MCF 10A (cell line): ENCODE data around the gene RXYLT1. TPM values are rescaled to one million over a fixed set of nuclear protein-coding genes. Genes with fewer than 3 reads are reported as not detected.
A peak's percentile ranks its signal among the peaks of the same experiment; 100 is the strongest.

Experiments
- BruUV-seq: library from RNA; stranded (reverse); fragments of 400-500 nt; replicated peaks from 2 replicates; lab custom pipeline; 2021; lab: Mats Ljungman, UMichigan
- CTCF ChIA-PET: fragments of 300-600 bp; sonication (Branson Sonifier 250); formaldehyde crosslinking; extraction: SDS; loops from one replicate; lab custom pipeline; 2021; ENCODE audit warnings: antibody characterized with exemption, inconsistent platforms; lab: Yijun Ruan, JAX
- POLR2A ChIA-PET: fragments of 300-600, 350-650 bp; sonication (Branson Sonifier 250); formaldehyde crosslinking; extraction: SDS; loops from one replicate; lab custom pipeline; 2020; ENCODE audit warnings: antibody characterized with exemption, inconsistent platforms; lab: Yijun Ruan, JAX
- DNase-seq: peaks from one replicate; pipeline ENCODE4 v3.0.0-alpha.2; 2018; ENCODE audit not compliant: unreplicated experiment
- H3K27ac Mint-ChIP-seq: one replicate; pipeline ENCODE4 v1.8.0; 2022; ENCODE audit warnings: mild to moderate bottlenecking, low read depth, mixed read lengths; ENCODE audit not compliant: unreplicated experiment
- H3K27me3 Mint-ChIP-seq: one replicate; pipeline ENCODE4 v1.8.0; 2022; ENCODE audit warnings: mixed read lengths; ENCODE audit not compliant: insufficient read depth, unreplicated experiment
- H3K36me3 Mint-ChIP-seq: one replicate; pipeline ENCODE4 v1.8.0; 2022; ENCODE audit warnings: mild to moderate bottlenecking, moderate library complexity, mixed read lengths; ENCODE audit not compliant: insufficient read depth, unreplicated experiment
- H3K4me1 Mint-ChIP-seq: one replicate; pipeline ENCODE4 v1.8.0; 2022; ENCODE audit warnings: mixed read lengths; ENCODE audit not compliant: insufficient read depth, unreplicated experiment
- H3K4me3 Mint-ChIP-seq: one replicate; pipeline ENCODE4 v1.8.0; 2022; ENCODE audit warnings: mild to moderate bottlenecking, moderate library complexity, mixed read lengths; ENCODE audit not compliant: unreplicated experiment
- H3K9me3 Mint-ChIP-seq: one replicate; pipeline ENCODE4 v1.8.0; 2022; ENCODE audit warnings: mixed read lengths; ENCODE audit not compliant: unreplicated experiment
- CTCF ChIP-seq: fragments of 200-600 bp; IDR thresholded peaks from one replicate; pipeline ENCODE4 v1.8.0; 2022; ENCODE audit warnings: antibody characterized with exemption, mild to moderate bottlenecking; ENCODE audit not compliant: unreplicated experiment
- intact Hi-C: fragments of 100-400 bp; cut with micrococcal nuclease; formaldehyde crosslinking; loops from 2 replicates; pipeline ENCODE4 v1.14.1; 2022
- total RNA-seq: library from RNA; stranded (reverse); gene quantifications from 2 replicates; pipeline ENCODE4 v1.2.3, GENCODE V29; 2022

Gene RXYLT1
- total RNA-seq, 1 experiment from 2014 or later = 26.7 TPM

- Mint-ChIP-seq H3K9me3 (peaks cover 7% of the 10 kb centered on the region), H3K27ac (no peak overlapping the region), H3K4me1 (peaks cover 8% of the 10 kb centered on the region), H3K36me3 (peaks cover 6% of the 10 kb centered on the region), H3K27me3 (no peaks in the 10 kb centered on the region), H3K4me3 (no peak overlapping the region)
- no peak for TF ChIP-seq CTCF
- CTCF ChIA-PET = interaction anchor here (0.6 to 3.4 kb wide), 8 partner anchors 13 to 579 kb away, joined by 3 to 25 read pairs (median 4); partner anchors contain the start of gene SRGAP1
- no peak for DNase-seq
- intact Hi-C loops = no loop called here
- no TSS peak for BruUV-seq
- POLR2A ChIA-PET = no interaction called here
These were observed 43.3 kb downstream of the RXYLT1 start for GRCh38 chr12:63823040-63823439.

- ChIA-PET CTCF (interaction anchor here (0.6 to 3.4 kb wide), 28 partner anchors 10 to 872 kb away, joined by 3 to 44 read pairs (median 3); partner anchors contain the start of genes C12orf56 and SRGAP1), POLR2A (interaction anchor here (0.7 kb wide), 1 partner anchor 18 kb away, joined by 3 read pairs; the partner anchor contains the start of gene SRGAP1)
- no peak overlapping the region for H3K4me3 Mint-ChIP-seq
These were observed 46.4 kb downstream of the RXYLT1 start for GRCh38 chr12:63826006-63826585.

GRCh38 chr12:63828867-63829266, 49.2 kb downstream of the RXYLT1 start:
- no peak overlapping the region for H3K4me3 Mint-ChIP-seq
- POLR2A ChIA-PET = interaction anchor here (0.7 kb wide), 1 partner anchor 353 kb away, joined by 3 read pairs; no protein-coding TSS in a partner anchor
- H3K4me1 Mint-ChIP-seq = no peaks in the 10 kb centered on the region
- intact Hi-C loops = no loop called here
- H3K27ac Mint-ChIP-seq = no peak overlapping the region
- no peaks in the 10 kb centered on the region for H3K27me3 Mint-ChIP-seq
- no TSS peak for BruUV-seq
- no peak for DNase-seq
- no peak for TF ChIP-seq CTCF
- no peaks in the 10 kb centered on the region for H3K36me3 Mint-ChIP-seq
- no peaks in the 10 kb centered on the region for H3K9me3 Mint-ChIP-seq
- CTCF ChIA-PET = interaction anchor here (3.4 kb wide), 1 partner anchor 428 kb away, joined by 44 read pairs; no protein-coding TSS in a partner anchor

More at GRCh38 chr12:63826006-63826585, 46.4 kb downstream of the RXYLT1 start:
- no peaks in the 10 kb centered on the region for H3K9me3 Mint-ChIP-seq
- BruUV-seq = no TSS peak
- H3K27ac Mint-ChIP-seq = no peak overlapping the region
- no peaks in the 10 kb centered on the region for H3K36me3 Mint-ChIP-seq
- peak; percentile 76 for DNase-seq
- peaks cover 8% of the 10 kb centered on the region for H3K4me1 Mint-ChIP-seq
- H3K27me3 Mint-ChIP-seq = no peaks in the 10 kb centered on the region
- intact Hi-C loops = loop anchor here (1.0 to 2.0 kb wide), 3 partner anchors 430 to 723 kb away; no protein-coding TSS in a partner anchor
- TF ChIP-seq CTCF = peak; percentile 75

- intact Hi-C loops = no loop called here
These were observed 56.3 kb downstream of the RXYLT1 start for GRCh38 chr12:63836046-63836445.

More at GRCh38 chr12:63836046-63836445, 56.3 kb downstream of the RXYLT1 start:
- CTCF ChIA-PET = interaction anchor here (0.6 to 7.0 kb wide), 9 partner anchors 9 to 476 kb away, joined by 3 to 101 read pairs (median 4); partner anchors contain the start of gene SRGAP1
- Mint-ChIP-seq H3K4me1 (no peaks in the 10 kb centered on the region), H3K9me3 (no peaks in the 10 kb centered on the region), H3K4me3 (no peak overlapping the region), H3K36me3 (no peaks in the 10 kb centered on the region), H3K27ac (no peak overlapping the region), H3K27me3 (no peaks in the 10 kb centered on the region)
- no peak for TF ChIP-seq CTCF
- no TSS peak for BruUV-seq
- POLR2A ChIA-PET = interaction anchor here (0.6 to 1.2 kb wide), 4 partner anchors 9 to 421 kb away, joined by 3 to 6 read pairs (median 4); partner anchors contain the start of gene SRGAP1
- no peak for DNase-seq
